Measurements from ENCODE around the gene CPAMD8. TPM values are rescaled to one million over a fixed set of nuclear protein-coding genes. Genes with fewer than 3 reads are reported as not detected.

The CPAMD8 gene
- total RNA-seq, 4 donors from 2014 or later: 6.0 to 15.6 (median 7.6) TPM

- intact Hi-C loops (cut with DNase I; ENCODE audit: low total_unique reads) (no loop called here), in situ Hi-C loops (cut with MboI; ENCODE audit: low sequenced_read_pairs in 4 of 4) (loop anchor here in 3 of 4 donors (10.0 to 25.0 kb wide), 2 partner anchors 275 to 287 kb away; no protein-coding TSS in a partner anchor)
- no peaks in the 10 kb centered on the region for H3K9me3 ChIP-seq
- H3K4me1 ChIP-seq: no peaks in the 10 kb centered on the region
- TF ChIP-seq POLR2A (IDR thresholded peaks at IDR 0.05) (no peak), CTCF (IDR thresholded peaks at IDR 0.05 in 4 of 5, conservative IDR thresholded peaks at IDR 0.05 in 1 of 5) (no peak)
- no peak overlapping the region for H3K4me3 ChIP-seq
- peaks cover 0 to 23% of the 10 kb centered on the region in 2 donors for H3K36me3 ChIP-seq
- ATAC-seq (no peak), DNase-seq (no peak)
- no peak overlapping the region for H3K27ac ChIP-seq
- no peaks in the 10 kb centered on the region for H3K27me3 ChIP-seq
These were observed 23.2 kb upstream of the CPAMD8 start for GRCh38 chr19:17049711-17050280.

- no peaks in the 10 kb centered on the region for H3K27me3 ChIP-seq
- intact Hi-C loops (cut with DNase I; ENCODE audit: low total_unique reads) (no loop called here), in situ Hi-C loops (cut with MboI; ENCODE audit: low sequenced_read_pairs in 4 of 4) (loop anchor here in 2 of 4 donors (25.0 kb wide), 1 partner anchor 287 kb away; no protein-coding TSS in a partner anchor)
- no peak for TF ChIP-seq CTCF (IDR thresholded peaks at IDR 0.05 in 4 of 5, conservative IDR thresholded peaks at IDR 0.05 in 1 of 5)
- no peak for TF ChIP-seq POLR2A (IDR thresholded peaks at IDR 0.05)
- H3K27ac ChIP-seq: no peak overlapping the region
- ATAC-seq (no peak), DNase-seq (no peak)
- H3K9me3 ChIP-seq: no peaks in the 10 kb centered on the region
- no peak overlapping the region for H3K4me3 ChIP-seq
- H3K4me1 ChIP-seq: no peaks in the 10 kb centered on the region
- H3K36me3 ChIP-seq: peaks cover 0 to 23% of the 10 kb centered on the region in 2 donors
These were observed 22.4 kb upstream of the CPAMD8 start for GRCh38 chr19:17048885-17049453.

- TF ChIP-seq POLR2A (IDR thresholded peaks at IDR 0.05): no peak
- TF ChIP-seq CTCF (IDR thresholded peaks at IDR 0.05 in 4 of 5, conservative IDR thresholded peaks at IDR 0.05 in 1 of 5): no peak
- Histone ChIP-seq H3K27me3 (peaks cover 2 to 14% (median 4%) of the 10 kb centered on the region in 3 donors), H3K36me3 (peaks cover 0 to 13% of the 10 kb centered on the region in 2 donors), H3K9me3 (no peaks in the 10 kb centered on the region), H3K27ac (no peak overlapping the region), H3K4me3 (no peak overlapping the region), H3K4me1 (no peaks in the 10 kb centered on the region)
- ATAC-seq (no peak), DNase-seq (no peak)
- intact Hi-C loops (cut with DNase I; ENCODE audit: low total_unique reads): no loop called here
- in situ Hi-C loops (cut with MboI; ENCODE audit: low sequenced_read_pairs in 4 of 4): loop anchor here in 2 of 4 donors (25.0 kb wide), 1 partner anchor 284 kb away; no protein-coding TSS in a partner anchor
These were observed 19.4 kb upstream of the CPAMD8 start for GRCh38 chr19:17045907-17046502.

GRCh38 chr19:17043744-17044143, 17.1 kb upstream of the CPAMD8 start:
- ATAC-seq: no peak

GRCh38 chr19:17041976-17042375, 15.4 kb upstream of the CPAMD8 start:
- H3K4me3 ChIP-seq: no peak overlapping the region
- ATAC-seq: peak in 1 of 2 donors; percentile 52
- DNase-seq: no peak
- intact Hi-C loops (cut with DNase I; ENCODE audit: low total_unique reads): no loop called here
- H3K36me3 ChIP-seq: no peaks in the 10 kb centered on the region
- peaks cover 2 to 14% (median 4%) of the 10 kb centered on the region in 3 donors for H3K27me3 ChIP-seq
- no peaks in the 10 kb centered on the region for H3K4me1 ChIP-seq
- no peaks in the 10 kb centered on the region for H3K9me3 ChIP-seq
- peak overlapping the region in 3 of 4 donors; percentile 54 to 70 (median 59) for H3K27ac ChIP-seq
- in situ Hi-C loops (cut with MboI; ENCODE audit: low sequenced_read_pairs in 4 of 4): loop anchor here in 2 of 4 donors (25.0 kb wide), 1 partner anchor 280 kb away; no protein-coding TSS in a partner anchor
- TF ChIP-seq CTCF (IDR thresholded peaks at IDR 0.05 in 4 of 5, conservative IDR thresholded peaks at IDR 0.05 in 1 of 5): no peak
- TF ChIP-seq POLR2A (IDR thresholded peaks at IDR 0.05): no peak

More at GRCh38 chr19:17043744-17044143, 17.1 kb upstream of the CPAMD8 start:
- no peak for TF ChIP-seq POLR2A (IDR thresholded peaks at IDR 0.05)
- H3K27ac ChIP-seq: no peak overlapping the region
- no peaks in the 10 kb centered on the region for H3K9me3 ChIP-seq
- intact Hi-C loops (cut with DNase I; ENCODE audit: low total_unique reads) (no loop called here), in situ Hi-C loops (cut with MboI; ENCODE audit: low sequenced_read_pairs in 4 of 4) (loop anchor here in 2 of 4 donors (25.0 kb wide), 1 partner anchor 281 kb away; no protein-coding TSS in a partner anchor)
- H3K36me3 ChIP-seq: peaks cover 0 to under 1% of the 10 kb centered on the region in 2 donors
- H3K27me3 ChIP-seq: peaks cover 2 to 14% (median 4%) of the 10 kb centered on the region in 3 donors
- H3K4me1 ChIP-seq: no peaks in the 10 kb centered on the region
- DNase-seq: no peak
- H3K4me3 ChIP-seq: no peak overlapping the region
